Fibroblast of skin of left biceps (primary cell): ENCODE measurements around the gene SCO1.

ENCODE experiments used
- DNase-seq, 2 experiments: peaks; one replicate each; pipeline ENCODE4 v3.0.0-alpha.2; 2013; ENCODE audit warnings: low read depth in 2 of 2

SCO1 gene

GRCh38 chr17:10653987-10654386, 43.3 kb downstream of the SCO1 start:
- DNase-seq, result no peak

- DNase-seq, result no peak
These were observed 44.2 kb downstream of the SCO1 start for GRCh38 chr17:10652984-10653659.

- DNase-seq, result no peak
These were observed 45.4 kb downstream of the SCO1 start for GRCh38 chr17:10651927-10652326.

GRCh38 chr17:10649602-10650001, 47.7 kb downstream of the SCO1 start:
- DNase-seq, result no peak

GRCh38 chr17:10648956-10649355, 48.4 kb downstream of the SCO1 start:
- no peak for DNase-seq

GRCh38 chr17:10648381-10648780, 49.0 kb downstream of the SCO1 start:
- no peak for DNase-seq

- DNase-seq, result peak in 1 of 2 experiments; percentile 28
These were observed 50.8 kb downstream of the SCO1 start for GRCh38 chr17:10646392-10646990.

GRCh38 chr17:10640475-10640874, 56.9 kb downstream of the SCO1 start:
- no peak for DNase-seq

GRCh38 chr17:10638151-10638550, 59.2 kb downstream of the SCO1 start:
- DNase-seq, result no peak

- no peak for DNase-seq
These were observed 62.0 kb downstream of the SCO1 start for GRCh38 chr17:10635290-10635689.

- DNase-seq, result no peak
These were observed 63.5 kb downstream of the SCO1 start for GRCh38 chr17:10633738-10634379.

GRCh38 chr17:10631701-10632100, 65.6 kb downstream of the SCO1 start:
- DNase-seq, result no peak

- DNase-seq, result no peak
These were observed 66.2 kb downstream of the SCO1 start for GRCh38 chr17:10631048-10631700.

GRCh38 chr17:10629706-10630105, 67.6 kb downstream of the SCO1 start:
- no peak for DNase-seq

GRCh38 chr17:10628756-10629155, 68.6 kb downstream of the SCO1 start:
- DNase-seq, result no peak

- DNase-seq, result no peak
These were observed 70.9 kb downstream of the SCO1 start for GRCh38 chr17:10626390-10626789.

GRCh38 chr17:10624969-10625368, 72.4 kb downstream of the SCO1 start:
- DNase-seq, result no peak

GRCh38 chr17:10623737-10624338, 73.5 kb downstream of the SCO1 start:
- no peak for DNase-seq

GRCh38 chr17:10622617-10623485, 74.5 kb downstream of the SCO1 start:
- no peak for DNase-seq
